Transverse colon (tissue), 4 donors: ENCODE results near the gene GPATCH1. TPM values are rescaled to one million over a fixed set of nuclear protein-coding genes. Genes with fewer than 3 reads are reported as not detected.

Experiments
- DNase-seq: peaks from one replicate; pipeline ENCODE4 v3.0.0-alpha.2; 2019
- H3K27ac ChIP-seq, 4 donors: fragments of 200-600 bp; sonication (generic); 2 replicates each; pipeline ENCODE4 v1.5.1; 2016 to 2018; ENCODE audit warnings: inconsistent platforms in 4 of 4
- H3K27me3 ChIP-seq: fragments of 200-600 bp; sonication (generic); 2 replicates; pipeline ENCODE4 v1.5.1; 2017; ENCODE audit warnings: inconsistent platforms
- H3K36me3 ChIP-seq, 4 donors: fragments of 200-600 bp; sonication (generic); 2 replicates each; pipeline ENCODE4 v1.5.1; 2017 to 2019; ENCODE audit warnings: inconsistent platforms in 4 of 4
- H3K4me1 ChIP-seq, 4 donors: fragments of 200-600 bp; sonication (generic); 2 replicates each; pipeline ENCODE4 v1.5.1; 2017 to 2020; ENCODE audit warnings: inconsistent platforms in 4 of 4
- H3K4me3 ChIP-seq, 4 donors: fragments of 200-600 bp; sonication (generic); 1 replicate in 1 of 4; 2 replicates in 3 of 4; pipeline versions ENCODE4 v1.5.1 to v1.6.1; 2017 to 2019; ENCODE audit warnings: inconsistent platforms in 4 of 4
- H3K9me3 ChIP-seq, 2 donors: fragments of 200-600 bp; sonication (generic); 2 replicates each; pipeline ENCODE4 v1.5.1; 2017 to 2019; ENCODE audit warnings: inconsistent platforms in 2 of 2
- EP300 ChIP-seq: sonication (generic); formaldehyde crosslinking; IDR thresholded peaks from one replicate; pipeline ENCODE4 v1.6.1; 2017; ENCODE audit warnings: antibody characterized with exemption, low read depth
- POLR2A ChIP-seq: fragments of 450-650 bp; IDR thresholded peaks from one replicate; pipeline ENCODE4 v1.6.1; 2016; ENCODE audit warnings: antibody characterized with exemption, mild to moderate bottlenecking, moderate library complexity
- POLR2AphosphoS5 ChIP-seq, 3 donors: sonication (generic); formaldehyde crosslinking; IDR thresholded peaks; one replicate each; pipeline ENCODE4 v1.6.1; 2016; ENCODE audit warnings: antibody characterized with exemption in 3 of 3
- WGBS, 2 donors: methylation state at CpG; one replicate each; pipeline ENCODE4 v1.1.5; 2018; ENCODE audit warnings: low coverage in 1 of 2; 5-methylcytosine and 5-hydroxymethylcytosine counted together
- in situ Hi-C, 4 donors: fragments of 200-750 bp; cut with MboI; loops; one replicate each; pipeline versions ENCODE4 v1.15.0 to v1.15.1; 2017; ENCODE audit warnings: low sequenced_read_pairs in 3 of 4, low pct_ligation_motif_present in 1 of 4, low pct_unique_long_range_greater_than_20kb in 1 of 4
- intact Hi-C: fragments of 100-400 bp; cut with DNase I; formaldehyde crosslinking; loops from one replicate; pipeline ENCODE4 v1.15.1; 2023; ENCODE audit warnings: low total_unique reads
- total RNA-seq, 4 donors: library from RNA; depleted of rRNA; stranded (reverse); fragments of >200 nt; gene quantifications; one replicate each; pipeline ENCODE4 v1.1.0, GENCODE V29; 2016
- TF ChIP-seq, protein P1 (sequence below), 5 experiments: fragments of 200-600 bp in 3 of 5; fragments of 450-650 bp in 2 of 5; sonication (generic) in 3 of 5; IDR thresholded peaks; 1 replicate in 2 of 5; 2 replicates in 3 of 5; pipeline ENCODE4 v1.5.1; 2016 to 2017; ENCODE audit warnings: antibody characterized with exemption in 5 of 5, inconsistent platforms in 3 of 5, mild to moderate bottlenecking in 2 of 5, moderate library complexity in 1 of 5

Gene GPATCH1
- total RNA-seq, 4 donors from 2014 or later = 9.1 to 16.8 (median 14.8) TPM

- TF ChIP-seq EP300 (no peak), POLR2A (no peak), POLR2AphosphoS5 (IDR thresholded peaks at IDR 0.05) (no peak)
- TF ChIP-seq, protein P1, sequence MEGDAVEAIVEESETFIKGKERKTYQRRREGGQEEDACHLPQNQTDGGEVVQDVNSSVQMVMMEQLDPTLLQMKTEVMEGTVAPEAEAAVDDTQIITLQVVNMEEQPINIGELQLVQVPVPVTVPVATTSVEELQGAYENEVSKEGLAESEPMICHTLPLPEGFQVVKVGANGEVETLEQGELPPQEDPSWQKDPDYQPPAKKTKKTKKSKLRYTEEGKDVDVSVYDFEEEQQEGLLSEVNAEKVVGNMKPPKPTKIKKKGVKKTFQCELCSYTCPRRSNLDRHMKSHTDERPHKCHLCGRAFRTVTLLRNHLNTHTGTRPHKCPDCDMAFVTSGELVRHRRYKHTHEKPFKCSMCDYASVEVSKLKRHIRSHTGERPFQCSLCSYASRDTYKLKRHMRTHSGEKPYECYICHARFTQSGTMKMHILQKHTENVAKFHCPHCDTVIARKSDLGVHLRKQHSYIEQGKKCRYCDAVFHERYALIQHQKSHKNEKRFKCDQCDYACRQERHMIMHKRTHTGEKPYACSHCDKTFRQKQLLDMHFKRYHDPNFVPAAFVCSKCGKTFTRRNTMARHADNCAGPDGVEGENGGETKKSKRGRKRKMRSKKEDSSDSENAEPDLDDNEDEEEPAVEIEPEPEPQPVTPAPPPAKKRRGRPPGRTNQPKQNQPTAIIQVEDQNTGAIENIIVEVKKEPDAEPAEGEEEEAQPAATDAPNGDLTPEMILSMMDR (IDR thresholded peaks at IDR 0.05) = no peak
- peak overlapping the region; percentile 82 to 95 (median 94) for H3K27ac ChIP-seq
- H3K9me3 ChIP-seq = no peaks in the 10 kb centered on the region
- in situ Hi-C loops = no loop called here
- peaks cover 0 to 23% (median 19%) of the 10 kb centered on the region in 4 donors for H3K4me1 ChIP-seq
- no peak for DNase-seq
- H3K27me3 ChIP-seq = peaks cover 27% of the 10 kb centered on the region
- intact Hi-C loops = no loop called here
- WGBS, 2 donors = 5% methylated on average over 50 of the region's 56 CpGs; no CpG with 5 or more reads in 1 of the 2 donors
- H3K36me3 ChIP-seq = no peaks in the 10 kb centered on the region
- H3K4me3 ChIP-seq = peak overlapping the region; percentile 63 to 94 (median 88)
Measured at GRCh38 chr19:33063753-33064457, 17.1 kb upstream of the GPATCH1 start.

GRCh38 chr19:33064458-33064791 is 16.6 kb upstream of the GPATCH1 start:
- Histone ChIP-seq H3K27ac (peak overlapping the region; percentile 82 to 95 (median 94)), H3K4me3 (peak overlapping the region; percentile 63 to 94 (median 88)), H3K9me3 (no peaks in the 10 kb centered on the region), H3K4me1 (peaks cover 0 to 23% (median 19%) of the 10 kb centered on the region in 4 donors), H3K36me3 (no peaks in the 10 kb centered on the region), H3K27me3 (peaks cover 27% of the 10 kb centered on the region)
- intact Hi-C loops = no loop called here
- 0% methylated on average over 16 of the region's 35 CpGs; no CpG with 5 or more reads in 1 of the 2 donors for WGBS, 2 donors
- in situ Hi-C loops = no loop called here
- peak; percentile 64 for DNase-seq
- TF ChIP-seq, protein P1 (IDR thresholded peaks at IDR 0.05) = peak in 2 of 5 experiments; percentile 6 to 11
- TF ChIP-seq POLR2A = no peak
- no peak for TF ChIP-seq POLR2AphosphoS5 (IDR thresholded peaks at IDR 0.05)
- TF ChIP-seq EP300 = no peak

GRCh38 chr19:33064792-33065550 is 16.0 kb upstream of the GPATCH1 start, which contains the start of gene RHPN2:
RHPN2 (minus strand) TSS chr19:33064888; CDS start chr19:33064852, 36 bp downstream.
- peaks cover 0 to 23% (median 19%) of the 10 kb centered on the region in 4 donors for H3K4me1 ChIP-seq
- peak within 1 kb of the TSS; percentile 82 to 95 (median 94) for H3K27ac ChIP-seq
- peaks cover 27% of the 10 kb centered on the region for H3K27me3 ChIP-seq
- TF ChIP-seq EP300 = no peak
- TF ChIP-seq, protein P1 (IDR thresholded peaks at IDR 0.05) = peak in 1 of 5 experiments; percentile 12
- peak; percentile 56 to 96 (median 91) for TF ChIP-seq POLR2AphosphoS5 (IDR thresholded peaks at IDR 0.05)
- TF ChIP-seq POLR2A = peak; percentile 80
- no peaks in the 10 kb centered on the region for H3K9me3 ChIP-seq
- in situ Hi-C loops = no loop called here
- no peaks in the 10 kb centered on the region for H3K36me3 ChIP-seq
- DNase-seq = peak; percentile 87
- H3K4me3 ChIP-seq = peak within 1 kb of the TSS; percentile 63 to 94 (median 88)
- intact Hi-C loops = no loop called here
- 9% methylated on average over 29 of the region's 86 CpGs; no CpG with 5 or more reads in 1 of the 2 donors for WGBS, 2 donors

DNA sequence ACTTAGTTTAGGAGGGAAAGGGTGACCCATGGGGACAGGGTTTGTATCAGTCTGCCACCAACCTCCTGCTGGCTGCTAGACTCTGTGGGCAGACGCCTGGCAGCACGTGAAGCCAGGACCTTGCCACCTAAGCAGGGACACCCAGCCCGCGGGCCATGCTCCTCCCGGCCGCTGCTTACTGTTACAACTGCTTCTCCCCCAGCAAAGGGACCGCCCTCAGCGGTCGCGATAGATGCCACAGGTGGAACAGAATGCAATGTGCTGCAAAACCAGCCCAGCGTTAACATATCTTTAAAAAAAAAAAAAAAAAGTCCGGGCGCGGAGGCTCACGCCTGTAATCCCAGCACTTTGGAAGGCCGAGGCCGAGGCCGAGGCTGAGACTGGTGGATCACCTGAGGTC is 14.4 kb upstream of the GPATCH1 start:
- TF ChIP-seq EP300 = no peak
- no peak for TF ChIP-seq POLR2AphosphoS5 (IDR thresholded peaks at IDR 0.05)
- TF ChIP-seq, protein P1 (IDR thresholded peaks at IDR 0.05) = no peak
- TF ChIP-seq POLR2A = no peak
- DNase-seq = no peak
- Histone ChIP-seq H3K4me1 (peaks cover 0 to 23% (median 18%) of the 10 kb centered on the region in 4 donors), H3K36me3 (no peaks in the 10 kb centered on the region), H3K4me3 (no peak overlapping the region), H3K27me3 (peaks cover 27% of the 10 kb centered on the region), H3K9me3 (no peaks in the 10 kb centered on the region), H3K27ac (no peak overlapping the region)
- intact Hi-C loops = no loop called here
- WGBS, 2 donors = 86% methylated on average over 18 of the region's 18 CpGs; no CpG with 5 or more reads in 1 of the 2 donors
- in situ Hi-C loops = no loop called here
